OCI-LY7 (cell line): ENCODE results near the gene ATG9B. TPM values are rescaled to one million over a fixed set of nuclear protein-coding genes. Genes with fewer than 3 reads are reported as not detected.

Source experiments
- BruUV-seq: library from RNA; stranded (reverse); fragments of 400-500 nt; replicated peaks from 2 replicates; lab custom pipeline; 2021; lab: Mats Ljungman, UMichigan
- CTCF ChIA-PET: fragments of 300-600 bp; sonication (Branson Sonifier 250); formaldehyde crosslinking; loops from one replicate; lab custom pipeline; 2022; ENCODE audit warnings: antibody characterized with exemption; ENCODE audit not compliant: unreplicated experiment; lab: Charles Lee
- POLR2A ChIA-PET: fragments of 300-600 bp; sonication (Branson Sonifier 250); formaldehyde crosslinking; loops from one replicate; lab custom pipeline; 2022; ENCODE audit warnings: antibody characterized with exemption; lab: Charles Lee
- DNase-seq: peaks from one replicate; pipeline ENCODE4 v3.0.0-alpha.2; 2015; ENCODE audit warnings: low spot score
- H2AFZ ChIP-seq: fragments of 200-600 bp; sonication (generic), shearing (Covaris generic); 2 replicates; pipeline ENCODE4 v1.6.1; 2014; ENCODE audit warnings: mild to moderate bottlenecking, antibody characterized with exemption, low read length, moderate library complexity
- H3K27ac ChIP-seq: fragments of 200-600 bp; sonication (generic); 2 replicates; pipeline ENCODE4 v1.5.1; 2014; ENCODE audit warnings: mixed run types, low read depth, mild to moderate bottlenecking, moderate library complexity, low read length, inconsistent platforms; ENCODE audit not compliant: poor library complexity, severe bottlenecking
- H3K36me3 ChIP-seq: fragments of 200-600 bp; sonication (generic); 2 replicates; pipeline ENCODE4 v1.6.1; 2014; ENCODE audit warnings: mild to moderate bottlenecking, antibody characterized with exemption, low read length, moderate library complexity, mixed read lengths; ENCODE audit not compliant: insufficient read depth
- H3K4me1 ChIP-seq: fragments of 200-600 bp; sonication (generic); 2 replicates; pipeline ENCODE4 v1.5.1; 2014; ENCODE audit warnings: mild to moderate bottlenecking, low read length; ENCODE audit not compliant: insufficient read depth, poor library complexity, severe bottlenecking
- H3K4me2 ChIP-seq: fragments of 200-600 bp; sonication (generic); 2 replicates; pipeline ENCODE4 v1.6.1; 2014; ENCODE audit warnings: mild to moderate bottlenecking, low read length
- H3K4me3 ChIP-seq: fragments of 200-600 bp; sonication (generic); 2 replicates; pipeline ENCODE4 v1.5.1; 2014; ENCODE audit warnings: mild to moderate bottlenecking, low read depth, low read length; ENCODE audit not compliant: poor library complexity, severe bottlenecking
- H3K79me2 ChIP-seq: fragments of 200-600 bp; sonication (generic); 2 replicates; pipeline ENCODE4 v1.6.1; 2016; ENCODE audit warnings: low read depth, mild to moderate bottlenecking, low read length, moderate library complexity, mixed read lengths; ENCODE audit not compliant: insufficient read depth
- H3K9me2 ChIP-seq: fragments of 200-600 bp; sonication (generic); 2 replicates; pipeline ENCODE4 v1.6.1; 2016; ENCODE audit warnings: mild to moderate bottlenecking, low read length, mixed read lengths; ENCODE audit not compliant: insufficient read depth
- H3K9me3 ChIP-seq: fragments of 200-600 bp; sonication (generic); 2 replicates; pipeline ENCODE4 v1.6.1; 2014; ENCODE audit warnings: mild to moderate bottlenecking, mixed run types, low read length, mixed read lengths
- H4K20me1 ChIP-seq: fragments of 200-600 bp; sonication (generic); 2 replicates; pipeline ENCODE4 v1.6.1; 2014; ENCODE audit warnings: mild to moderate bottlenecking, antibody characterized with exemption, low read length, moderate library complexity, mixed read lengths; ENCODE audit not compliant: insufficient read depth
- CTCF ChIP-seq: fragments of 200-600 bp; sonication (generic); conservative IDR thresholded peaks from 2 replicates; pipeline ENCODE4 v1.5.1; 2014; ENCODE audit warnings: mild to moderate bottlenecking, antibody characterized with exemption, low read length, moderate library complexity, mixed read lengths
- EZH2phosphoT487 ChIP-seq: fragments of 200-600 bp; sonication (generic); IDR thresholded peaks from 2 replicates; pipeline ENCODE4 v1.6.1; 2018; ENCODE audit warnings: low read depth, borderline replicate concordance, mild to moderate bottlenecking, mixed run types, antibody characterized with exemption, low read length, moderate library complexity, mixed read lengths
- intact Hi-C: fragments of 100-400 bp; cut with micrococcal nuclease; formaldehyde crosslinking; loops from one replicate; pipeline ENCODE4 v1.10.0; 2022; ENCODE audit not compliant: unreplicated experiment
- total RNA-seq, 2 experiments: library from RNA; depleted of rRNA in 1 of 2; stranded (reverse); fragments of >200 nt in 1 of 2; shearing (Covaris generic) in 1 of 2; gene quantifications; 2 replicates each; pipeline ENCODE4 v1.2.3, GENCODE V29; 2014 to 2022

The ATG9B gene
- total RNA-seq, 2 experiments from 2014 or later, result 0.97 to 1.1 TPM

GRCh38 chr7:150982351-150982750, 41.9 kb downstream of the ATG9B start:
- no peaks in the 10 kb centered on the region for H4K20me1 ChIP-seq
- no peaks in the 10 kb centered on the region for H3K79me2 ChIP-seq
- H3K4me2 ChIP-seq, result no peak overlapping the region
- ChIA-PET CTCF (no interaction called here), POLR2A (interaction anchor here (0.6 kb wide), 1 partner anchor 48 kb away, joined by 5 read pairs; no protein-coding TSS in a partner anchor)
- no peak overlapping the region for H3K4me3 ChIP-seq
- no TSS peak for BruUV-seq
- DNase-seq, result no peak
- intact Hi-C loops, result no loop called here
- H3K9me2 ChIP-seq, result no peaks in the 10 kb centered on the region
- peaks cover 12% of the 10 kb centered on the region for H3K4me1 ChIP-seq
- no peaks in the 10 kb centered on the region for H3K9me3 ChIP-seq
- H3K36me3 ChIP-seq, result no peaks in the 10 kb centered on the region
- no peak overlapping the region for H3K27ac ChIP-seq
- TF ChIP-seq EZH2phosphoT487 (no peak), CTCF (no peak)
- no peak overlapping the region for H2AFZ ChIP-seq

GRCh38 chr7:150981644-150982043, 42.6 kb downstream of the ATG9B start:
- intact Hi-C loops, result no loop called here
- Histone ChIP-seq H3K27ac (no peak overlapping the region), H3K79me2 (no peaks in the 10 kb centered on the region), H4K20me1 (no peaks in the 10 kb centered on the region), H3K4me2 (no peak overlapping the region), H3K36me3 (no peaks in the 10 kb centered on the region), H3K4me3 (no peak overlapping the region), H3K4me1 (peaks cover 19% of the 10 kb centered on the region), H3K9me2 (no peaks in the 10 kb centered on the region), H2AFZ (no peak overlapping the region), H3K9me3 (no peaks in the 10 kb centered on the region)
- no peak for DNase-seq
- CTCF ChIA-PET, result no interaction called here
- POLR2A ChIA-PET, result no interaction called here
- BruUV-seq, result no TSS peak
- TF ChIP-seq EZH2phosphoT487, result no peak
- TF ChIP-seq CTCF, result no peak

- Histone ChIP-seq H4K20me1 (no peaks in the 10 kb centered on the region), H3K4me2 (no peak overlapping the region), H3K4me1 (peaks cover 29% of the 10 kb centered on the region), H3K9me2 (no peaks in the 10 kb centered on the region), H2AFZ (no peak overlapping the region), H3K36me3 (no peaks in the 10 kb centered on the region), H3K27ac (no peak overlapping the region), H3K9me3 (no peaks in the 10 kb centered on the region), H3K4me3 (no peak overlapping the region), H3K79me2 (no peaks in the 10 kb centered on the region)
- ChIA-PET POLR2A (interaction anchor here (1.1 kb wide), 1 partner anchor 14 kb away, joined by 4 read pairs; no protein-coding TSS in a partner anchor), CTCF (interaction anchor here (0.6 kb wide), 1 partner anchor 84 kb away, joined by 3 read pairs; no protein-coding TSS in a partner anchor)
- intact Hi-C loops, result no loop called here
- no TSS peak for BruUV-seq
- DNase-seq, result no peak
- TF ChIP-seq EZH2phosphoT487 (no peak), CTCF (no peak)
Observed at GRCh38 chr7:150980663-150981062, 43.6 kb downstream of the ATG9B start.
